AML-193 (cell line): ENCODE results near the gene IFNA8.
"Not testable (repeated sequence)": the region's sequence is repeated elsewhere in the genome, so short reads cannot be mapped to it uniquely, and the experiment has no call there.

Experiments
- DNase-seq, 2 experiments: peaks; one replicate each; lab custom pipeline; 2025; lab: John Stamatoyannopoulos, UW

The IFNA8 gene

DNA sequence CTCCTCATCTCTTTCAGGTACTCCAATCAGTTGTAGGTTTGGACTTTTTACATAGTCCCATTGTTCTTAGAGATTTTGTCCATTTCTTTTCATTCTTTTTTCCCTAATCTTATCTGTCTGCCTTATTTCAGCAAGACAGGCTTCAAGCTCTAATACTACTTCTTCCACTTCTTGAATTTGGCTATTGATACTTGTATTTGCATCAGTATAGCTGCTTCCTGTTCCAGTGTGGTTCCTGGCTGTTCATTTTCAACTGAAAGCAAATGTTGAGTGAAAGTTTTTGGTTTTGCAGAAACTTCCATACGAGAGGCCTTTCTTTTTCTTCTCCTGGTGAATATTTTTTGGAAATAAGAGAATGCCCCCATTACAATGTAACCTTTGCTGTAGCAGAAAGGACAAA is 19.3 kb downstream of the IFNA8 start:
- no peak for DNase-seq

DNA sequence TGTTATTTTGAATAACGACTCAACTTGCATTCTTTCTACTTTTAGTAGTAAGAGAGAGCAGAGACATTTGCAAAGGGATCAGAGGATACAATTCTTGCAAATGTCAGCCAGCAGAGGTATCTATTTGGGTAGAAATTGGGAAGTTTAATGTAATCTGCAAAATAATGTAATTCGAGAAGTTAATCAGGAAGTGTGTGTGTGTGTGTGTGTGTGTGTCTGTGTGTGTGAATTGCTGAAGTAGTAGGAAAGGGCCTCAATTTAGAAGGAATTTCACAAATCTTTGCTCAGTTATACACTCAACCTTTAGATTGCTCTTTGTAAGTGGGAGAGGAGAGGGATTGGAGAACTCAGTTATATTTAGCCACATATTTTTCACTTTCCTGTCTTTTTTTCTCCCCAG is 20.3 kb downstream of the IFNA8 start:
- DNase-seq = peak; percentile 6 to 29

DNA sequence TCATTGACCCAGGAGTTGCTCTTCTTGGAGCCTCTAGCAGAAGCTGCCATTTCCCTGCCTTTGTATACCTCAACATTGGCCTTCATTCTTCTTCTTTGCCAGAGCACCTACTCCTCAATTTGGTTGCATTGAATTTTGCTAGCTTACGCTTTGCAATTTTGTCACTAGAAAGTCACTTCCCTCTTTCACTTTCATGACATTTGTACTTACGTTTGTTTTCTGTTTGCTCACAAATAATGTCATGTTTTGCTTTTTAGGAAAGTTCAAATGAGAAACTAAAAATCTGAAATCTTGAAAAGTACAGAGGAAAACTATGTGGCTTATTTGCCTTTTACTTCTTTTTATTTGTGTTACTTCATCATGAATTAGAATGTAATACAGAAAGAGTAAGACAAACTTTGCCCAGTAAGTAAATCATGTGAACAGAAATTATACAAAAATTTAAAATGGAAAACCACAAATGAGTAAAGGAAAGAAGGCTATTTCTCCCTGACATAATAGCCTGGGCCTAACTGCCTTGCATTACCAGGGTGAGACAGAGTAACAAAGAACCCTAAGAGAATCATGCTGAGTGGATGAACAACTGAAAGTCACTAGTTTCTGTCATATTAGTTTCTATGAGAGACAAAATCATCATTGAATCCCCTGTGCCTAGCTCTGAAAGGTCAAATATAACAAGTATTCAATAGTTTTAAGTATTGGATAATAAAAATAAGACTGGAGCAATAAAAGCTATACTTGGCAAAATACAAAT is 23.9 kb downstream of the IFNA8 start:
- DNase-seq = no peak

DNA sequence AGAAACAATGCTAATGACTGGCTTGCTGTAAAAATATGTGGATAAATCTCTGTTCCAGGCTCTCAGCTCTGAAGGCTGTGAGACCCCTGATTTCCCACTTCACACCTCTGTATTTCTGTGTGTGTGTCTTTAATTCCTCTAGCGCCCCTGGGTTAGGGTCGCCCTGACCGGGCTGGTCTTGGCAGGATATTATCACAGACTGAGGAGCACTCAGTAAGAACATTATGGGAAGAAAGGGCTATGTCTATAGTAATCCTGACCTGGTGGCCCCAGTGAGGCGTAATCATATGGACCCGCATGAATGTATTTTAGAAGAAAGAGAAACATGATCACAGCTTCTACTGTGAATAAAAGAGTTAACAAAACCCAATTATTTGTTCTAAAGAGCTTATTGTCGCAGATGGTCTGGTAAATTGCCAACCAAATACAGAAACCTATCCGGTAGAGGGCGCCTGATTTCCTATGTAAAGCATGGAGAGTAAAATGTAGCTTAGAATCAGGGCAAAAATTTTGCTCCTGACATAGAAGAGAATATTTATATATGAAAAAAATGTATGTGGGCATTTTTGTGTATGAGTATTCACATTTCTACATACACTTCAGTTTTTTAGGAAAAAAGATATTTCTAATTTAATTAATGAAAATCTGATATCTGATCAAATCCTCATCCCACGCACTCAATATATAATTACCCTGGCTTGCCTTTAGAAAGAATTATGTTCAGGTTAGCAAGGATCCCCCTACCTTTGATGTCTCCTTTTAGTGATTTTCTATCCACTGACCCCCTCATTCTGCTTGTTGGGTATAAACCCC is 25.5 kb downstream of the IFNA8 start:
- peak; percentile 52 to 65 for DNase-seq

DNA sequence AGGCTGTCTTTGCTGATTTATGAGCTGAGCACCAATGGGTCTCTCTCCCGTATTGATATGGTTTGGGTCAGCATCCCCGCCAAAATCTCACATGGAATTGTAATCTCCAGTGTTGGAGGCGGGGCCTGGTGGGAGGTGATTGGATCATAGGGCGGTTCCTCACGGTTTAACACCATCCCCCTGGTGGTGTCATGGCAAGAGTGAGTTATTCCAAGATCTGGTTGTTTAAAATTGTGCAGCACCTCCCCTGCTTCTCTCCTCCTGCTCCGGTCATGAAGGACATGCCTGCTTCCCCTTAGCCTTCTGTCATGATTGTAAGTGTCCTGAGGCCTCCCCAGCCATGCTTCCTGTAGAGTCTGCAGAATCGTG is 26.1 kb downstream of the IFNA8 start:
- DNase-seq = not testable (repeated sequence)

DNA sequence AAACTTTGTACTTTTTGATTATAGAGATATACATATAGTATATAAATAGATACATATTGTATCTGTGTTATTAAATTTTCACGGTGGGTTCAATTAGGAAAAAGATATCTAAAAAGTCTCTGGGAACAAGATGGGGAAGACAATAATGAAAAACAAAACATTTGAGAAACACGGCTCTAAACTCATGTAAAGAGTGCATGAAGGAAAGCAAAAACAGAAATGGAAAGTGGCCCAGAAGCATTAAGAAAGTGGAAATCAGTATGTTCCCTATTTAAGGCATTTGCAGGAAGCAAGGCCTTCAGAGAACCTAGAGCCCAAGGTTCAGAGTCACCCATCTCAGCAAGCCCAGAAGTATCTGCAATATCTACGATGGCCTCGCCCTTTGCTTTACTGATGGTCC is 31.2 kb downstream of the IFNA8 start, which contains the start of gene IFNA1:
Gene IFNA1 (plus strand): TSS at position 301 of the 400 bp plus-strand sequence. CDS start 69 bp downstream, at position 370.
- DNase-seq = no peak

DNA sequence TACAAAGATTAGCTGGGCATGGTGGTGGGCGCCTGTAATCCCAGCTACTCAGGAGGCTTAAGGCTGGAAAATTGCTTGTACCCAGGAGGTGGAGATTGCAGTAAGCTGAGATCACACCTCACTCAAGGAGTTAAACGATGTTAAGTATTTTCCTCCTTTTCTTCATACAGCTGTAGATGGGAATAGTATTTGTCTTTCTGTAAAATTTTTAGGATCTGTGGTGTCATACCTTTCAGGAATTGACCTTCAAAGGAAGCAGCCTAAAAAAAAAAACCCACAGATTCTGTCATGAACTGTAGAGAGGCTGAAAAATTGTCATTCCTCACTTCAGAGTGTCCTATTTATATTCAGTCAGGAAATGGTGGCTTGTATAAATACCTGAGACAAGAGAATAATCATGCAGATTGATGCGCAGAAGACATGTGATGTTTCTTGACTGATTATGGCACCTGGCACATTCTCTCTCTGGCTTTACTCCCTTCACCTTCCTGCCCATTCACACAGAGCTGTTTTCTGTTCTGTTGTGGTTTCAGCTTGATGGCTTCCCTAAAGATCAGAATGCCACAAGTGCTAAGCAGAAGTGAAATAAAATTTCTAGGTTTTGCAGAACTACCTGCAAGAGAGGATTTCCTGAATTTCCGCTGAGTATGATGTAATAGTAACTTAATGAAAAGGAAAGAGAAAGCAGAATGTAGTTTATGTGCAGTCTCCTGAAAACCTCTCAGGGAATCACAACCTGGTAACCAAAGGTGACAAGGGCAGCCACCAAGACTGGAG is 35.1 kb downstream of the IFNA8 start:
- DNase-seq = peak; percentile 96

DNA sequence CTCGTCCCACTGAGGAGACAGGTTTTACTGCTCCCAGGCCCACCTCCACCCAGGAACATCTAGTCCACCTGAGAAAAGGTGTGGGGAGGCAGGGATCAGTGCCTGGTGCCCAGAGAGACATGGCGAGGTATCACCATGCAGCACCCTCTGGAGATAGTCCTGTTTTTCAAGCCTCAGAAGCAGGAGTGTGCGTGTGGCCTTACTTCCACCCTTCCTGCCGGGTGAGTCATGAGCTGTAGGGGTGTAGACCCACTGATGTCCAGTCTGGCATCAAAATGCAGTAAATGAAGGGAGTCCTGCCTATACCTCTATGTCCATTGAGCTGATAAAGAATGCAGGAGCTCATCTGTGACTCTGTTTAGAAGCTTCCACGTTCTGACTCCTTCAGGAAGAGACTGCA is 40.4 kb downstream of the IFNA8 start:
- not testable (repeated sequence) for DNase-seq

DNA sequence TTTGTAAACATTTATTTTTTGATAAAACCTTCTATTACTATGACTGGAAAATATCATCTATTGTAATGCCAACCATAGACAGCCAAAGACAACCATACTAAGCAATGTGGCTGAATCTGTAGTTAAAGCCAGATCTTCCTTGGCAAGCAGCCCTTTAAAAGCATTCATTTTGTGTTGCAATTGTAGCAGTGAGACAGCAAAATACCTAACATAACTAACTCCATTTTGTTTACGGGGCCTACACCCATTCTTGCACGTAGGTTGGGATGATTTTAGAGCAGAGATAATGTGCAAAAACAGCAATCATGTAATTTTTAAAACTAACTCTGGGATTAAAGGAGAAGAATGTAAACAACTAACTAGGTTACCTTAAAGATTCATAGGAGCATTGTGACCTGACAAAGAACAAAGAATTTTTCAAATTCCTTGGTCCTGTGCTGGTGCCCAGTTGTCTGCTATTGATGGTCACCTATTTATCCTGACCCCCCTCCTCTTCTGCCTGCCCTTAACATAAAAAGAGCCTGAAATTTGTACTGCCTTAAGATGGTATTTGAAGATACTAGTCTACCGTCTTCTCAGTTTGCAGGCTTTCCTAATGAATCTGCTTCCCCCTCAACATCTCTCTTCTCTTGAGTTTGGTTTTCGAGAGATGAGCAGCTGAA is 41.9 kb downstream of the IFNA8 start:
- no peak for DNase-seq

DNA sequence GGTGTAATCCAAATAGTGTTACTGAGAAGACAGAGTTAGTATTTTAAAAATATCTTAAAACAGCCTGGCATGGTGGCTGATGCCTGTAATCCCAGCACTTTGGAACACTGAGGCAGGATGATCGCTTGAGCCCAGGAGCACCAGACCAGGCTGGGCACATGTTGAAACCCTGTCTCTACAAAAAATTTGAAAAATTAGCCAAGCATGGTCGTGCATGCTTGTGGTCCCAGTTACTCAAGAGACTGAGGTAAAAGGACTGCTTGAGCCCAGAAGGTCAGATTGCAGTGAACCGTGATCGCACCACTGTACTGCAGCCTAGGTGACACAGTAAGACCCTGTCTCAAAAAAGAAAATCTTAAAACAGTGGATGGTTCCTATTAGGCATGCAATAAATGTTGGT is 43.8 kb downstream of the IFNA8 start:
- no peak for DNase-seq

DNA sequence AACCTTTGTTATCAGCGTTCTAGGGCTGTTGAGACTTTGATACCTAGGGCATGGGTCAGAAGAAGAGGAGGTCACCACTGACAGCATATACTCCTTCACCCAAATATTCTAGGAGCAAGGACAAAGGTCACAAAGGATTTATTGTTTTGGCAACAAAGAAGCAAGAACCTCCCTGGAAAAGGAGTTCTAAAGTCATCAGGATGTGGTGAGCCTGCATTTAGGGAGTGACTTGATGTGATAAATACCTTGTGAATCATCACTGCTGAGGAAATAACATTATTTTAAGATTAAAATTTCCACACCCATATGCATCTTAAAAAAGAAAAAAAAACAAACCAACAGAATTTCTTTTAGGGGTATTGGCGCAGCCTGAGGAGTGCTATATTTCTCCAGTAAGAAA is 45.2 kb downstream of the IFNA8 start:
- no peak for DNase-seq

DNA sequence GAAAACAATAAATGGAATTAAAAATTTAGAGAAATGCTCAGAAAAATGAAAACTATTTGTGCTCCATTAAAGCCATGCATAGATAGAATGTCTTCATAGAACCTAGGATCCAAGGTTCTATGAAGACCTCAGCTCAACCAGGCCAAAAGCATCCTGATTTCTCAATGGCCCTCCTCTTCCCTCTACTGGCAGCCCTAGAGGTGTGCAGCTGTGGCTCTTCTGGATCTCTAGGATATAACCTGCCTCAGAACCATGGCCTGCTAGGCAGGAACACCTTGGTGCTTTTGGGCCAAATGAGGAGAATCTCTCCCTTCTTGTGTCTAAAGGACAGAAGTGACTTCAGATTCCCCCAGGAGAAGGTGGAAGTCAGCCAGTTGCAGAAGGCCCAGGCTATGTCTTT is 46.4 kb downstream of the IFNA8 start:
- DNase-seq = peak; percentile 38 to 54
